Spleen (tissue), 11 donors: ENCODE measurements around the gene P3H1. TPM values are rescaled to one million over a fixed set of nuclear protein-coding genes. Genes with fewer than 3 reads are reported as not detected.

Source experiments
- DNase-seq: peaks from one replicate; pipeline ENCODE4 v3.0.0-alpha.2; 2020
- H3K27ac ChIP-seq, 8 donors: fragments of 200-600 bp; sonication (generic) in 7 of 8; 1 replicate in 4 of 8; 2 replicates in 4 of 8; pipeline versions ENCODE4 v1.5.0 to v1.8.0; 2016 to 2021; ENCODE audit warnings: inconsistent platforms in 4 of 8, mild to moderate bottlenecking in 4 of 8, moderate library complexity in 1 of 8
- H3K27me3 ChIP-seq, 7 donors: fragments of 200-600 bp; sonication (generic) in 6 of 7; replicated peaks in 1 of 7; 1 replicate in 4 of 7; 2 replicates in 3 of 7; pipeline versions ENCODE4 v1.5.0 to v1.8.0; 2016 to 2021; ENCODE audit warnings: inconsistent platforms in 3 of 7, mild to moderate bottlenecking in 1 of 7
- H3K36me3 ChIP-seq, 6 donors: fragments of 200-600 bp; sonication (generic) in 5 of 6; 1 replicate in 4 of 6; 2 replicates in 2 of 6; pipeline versions ENCODE4 v1.5.0 to v1.8.0; 2016 to 2021; ENCODE audit warnings: inconsistent platforms in 2 of 6
- H3K4me1 ChIP-seq, 6 donors: fragments of 200-600 bp; sonication (generic) in 5 of 6; 1 replicate in 3 of 6; 2 replicates in 3 of 6; pipeline versions ENCODE4 v1.5.0 to v1.8.0; 2016 to 2021; ENCODE audit warnings: inconsistent platforms in 3 of 6
- H3K4me3 ChIP-seq, 8 donors: fragments of 200-600 bp; sonication (generic) in 7 of 8; 1 replicate in 4 of 8; 2 replicates in 4 of 8; pipeline versions ENCODE4 v1.5.0 to v1.8.0; 2016 to 2021; ENCODE audit warnings: inconsistent platforms in 4 of 8, mild to moderate bottlenecking in 4 of 8, moderate library complexity in 2 of 8
- H3K9me3 ChIP-seq, 8 donors: fragments of 200-600 bp; sonication (generic) in 7 of 8; 1 replicate in 4 of 8; 2 replicates in 4 of 8; pipeline versions ENCODE4 v1.5.0 to v1.8.0; 2016 to 2021; ENCODE audit warnings: inconsistent platforms in 4 of 8
- CTCF ChIP-seq, 11 experiments: fragments of 200-600 bp in 7 of 11; fragments of 450-650 bp in 4 of 11; sonication (generic) in 4 of 11; IDR thresholded peaks in 8 of 11; conservative IDR thresholded peaks in 3 of 11; 1 replicate in 7 of 11; 2 replicates in 4 of 11; pipeline versions ENCODE4 v1.4.0 to v1.8.0; 2016 to 2021; ENCODE audit warnings: antibody characterized with exemption in 11 of 11, inconsistent platforms in 4 of 11, mild to moderate bottlenecking in 1 of 11
- POLR2A ChIP-seq, 3 donors: fragments of 450-650 bp; IDR thresholded peaks; one replicate each; pipeline ENCODE4 v1.5.1; 2017; ENCODE audit warnings: antibody characterized with exemption in 3 of 3, mild to moderate bottlenecking in 1 of 3
- POLR2AphosphoS5 ChIP-seq, 3 donors: sonication (generic); formaldehyde crosslinking; IDR thresholded peaks; one replicate each; pipeline ENCODE4 v1.5.1; 2017; ENCODE audit warnings: antibody characterized with exemption in 3 of 3
- WGBS, 5 donors: extraction: QIAGEN DNeasy Blood & Tissue Kit in 3 of 5; methylation state at CpG; one replicate each; pipeline versions ENCODE4 v1.1.5 to v1.1.7; 2013 to 2018; 5-methylcytosine and 5-hydroxymethylcytosine counted together
- intact Hi-C: fragments of 100-400 bp; cut with DNase I; formaldehyde crosslinking; loops from one replicate; pipeline ENCODE4 v1.15.0; 2023; ENCODE audit warnings: low total_unique reads
- polyA plus RNA-seq, 3 donors: library from polyadenylated mRNA; stranded (reverse); fragments of 200-250 nt; gene quantifications; one replicate each; pipeline ENCODE4 v1.2.1, GENCODE V29; 2013
- total RNA-seq, 7 donors: library from RNA; depleted of rRNA in 3 of 7; stranded (reverse); fragments of >200 nt in 3 of 7; fragmentation: NEBNext Ultra II Directional in 4 of 7; extraction: Animal tissue kit (Norgen Biotek cat#: 25700) in 4 of 7; gene quantifications; one replicate each; pipeline versions ENCODE4 v1.1.0 to v1.2.1, GENCODE V29; 2016 to 2021
- donor health status: healthy with polysubstance abuse.
- donor health status: DM: no; HTN: no; CAD: no; lungs with moderate emphysema.
- donor health status: DM: no; HTN: no; CAD: no.
- donor health status: Bipolar disorder and iron deficiency.
- donor health status: healthy.
- donor health status: DM: no; HTN: no; CAD: no.
- donor health status: DM: yes; HTN: yes; CAD: no.

P3H1 gene
- total and polyA plus RNA-seq, 10 donors = 35.1 to 55.8 (median 42.0) TPM

DNA sequence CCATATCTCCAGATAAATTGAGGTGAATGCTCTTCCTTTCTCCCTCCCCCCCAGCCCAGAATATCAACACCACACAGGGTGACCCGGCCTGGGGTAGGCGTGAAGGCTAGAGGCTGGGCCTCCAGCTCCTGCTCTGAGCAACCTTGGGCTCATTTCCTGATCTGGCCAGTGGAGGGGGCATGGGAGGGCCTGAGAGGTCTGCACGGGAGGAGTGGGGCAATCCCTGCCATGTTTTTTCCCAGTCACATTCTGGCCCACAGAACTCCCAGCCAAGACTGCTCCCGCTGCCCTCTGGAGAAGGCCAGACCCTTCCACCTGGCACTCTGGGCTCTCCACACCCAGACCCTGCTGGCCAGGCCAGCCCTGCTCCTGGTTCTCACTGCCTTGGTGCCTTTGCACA is 30.7 kb downstream of the P3H1 start:
- H3K27ac ChIP-seq = no peak overlapping the region
- TF ChIP-seq POLR2A (IDR thresholded peaks at IDR 0.05) (no peak), CTCF (IDR thresholded peaks at IDR 0.05 in 8 of 11, conservative IDR thresholded peaks at IDR 0.05 in 3 of 11) (no peak), POLR2AphosphoS5 (IDR thresholded peaks at IDR 0.05) (no peak)

GRCh38 chr1:42735477-42736105 is 31.2 kb downstream of the P3H1 start:
- Histone ChIP-seq H3K36me3 (no peaks in the 10 kb centered on the region), H3K9me3 (no peaks in the 10 kb centered on the region), H3K27ac (no peak overlapping the region), H3K4me3 (no peak overlapping the region), H3K4me1 (peaks cover 0 to 19% (median 12%) of the 10 kb centered on the region in 6 donors), H3K27me3 (no peaks in the 10 kb centered on the region)
- TF ChIP-seq CTCF (IDR thresholded peaks at IDR 0.05 in 8 of 11, conservative IDR thresholded peaks at IDR 0.05 in 3 of 11) (no peak), POLR2AphosphoS5 (IDR thresholded peaks at IDR 0.05) (no peak), POLR2A (IDR thresholded peaks at IDR 0.05) (no peak)
- intact Hi-C loops = no loop called here
- 71 to 92% (median 88%) methylated on average over 7 to 14 of the region's 14 CpGs for WGBS, 5 donors
- no peak for DNase-seq

More for the DNA sequence above, 30.7 kb downstream of the P3H1 start:
- Histone ChIP-seq H3K4me1 (peaks cover 0 to 19% (median 12%) of the 10 kb centered on the region in 6 donors), H3K4me3 (no peak overlapping the region), H3K9me3 (no peaks in the 10 kb centered on the region), H3K36me3 (no peaks in the 10 kb centered on the region), H3K27me3 (no peaks in the 10 kb centered on the region)
- intact Hi-C loops = no loop called here
- no peak for DNase-seq
- WGBS, 5 donors = 51 to 77% (median 62%) methylated on average over 3 to 4 of the region's 4 CpGs

DNA sequence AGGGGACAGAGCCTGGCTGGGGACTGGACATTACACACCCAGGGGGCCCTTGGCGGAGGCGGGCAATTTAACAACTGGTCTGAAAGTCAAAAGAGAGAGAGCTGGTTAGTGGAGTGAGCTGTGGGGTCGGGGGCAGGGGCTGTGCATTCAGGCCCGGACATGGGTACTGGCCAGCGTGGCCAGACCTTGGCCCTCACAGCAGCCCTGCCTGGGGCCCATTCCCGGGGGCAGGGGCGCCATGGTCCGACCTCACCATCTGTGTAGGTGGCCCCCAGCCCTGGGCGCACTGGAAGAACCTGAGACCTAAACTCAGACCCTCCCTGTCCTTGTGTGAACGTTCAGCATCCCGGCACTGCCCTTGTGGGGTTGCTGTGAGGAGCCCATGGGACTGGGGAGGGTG is 31.8 kb downstream of the P3H1 start:
- no peaks in the 10 kb centered on the region for H3K9me3 ChIP-seq
- DNase-seq = no peak
- TF ChIP-seq CTCF (IDR thresholded peaks at IDR 0.05 in 8 of 11, conservative IDR thresholded peaks at IDR 0.05 in 3 of 11) (no peak), POLR2AphosphoS5 (IDR thresholded peaks at IDR 0.05) (no peak), POLR2A (IDR thresholded peaks at IDR 0.05) (no peak)
- intact Hi-C loops = no loop called here
- H3K27ac ChIP-seq = no peak overlapping the region
- no peaks in the 10 kb centered on the region for H3K27me3 ChIP-seq
- peaks cover 0 to 19% (median 12%) of the 10 kb centered on the region in 6 donors for H3K4me1 ChIP-seq
- no peaks in the 10 kb centered on the region for H3K36me3 ChIP-seq
- H3K4me3 ChIP-seq = no peak overlapping the region
- 83 to 94% (median 92%) methylated on average over 8 to 11 of the region's 11 CpGs for WGBS, 5 donors

DNA sequence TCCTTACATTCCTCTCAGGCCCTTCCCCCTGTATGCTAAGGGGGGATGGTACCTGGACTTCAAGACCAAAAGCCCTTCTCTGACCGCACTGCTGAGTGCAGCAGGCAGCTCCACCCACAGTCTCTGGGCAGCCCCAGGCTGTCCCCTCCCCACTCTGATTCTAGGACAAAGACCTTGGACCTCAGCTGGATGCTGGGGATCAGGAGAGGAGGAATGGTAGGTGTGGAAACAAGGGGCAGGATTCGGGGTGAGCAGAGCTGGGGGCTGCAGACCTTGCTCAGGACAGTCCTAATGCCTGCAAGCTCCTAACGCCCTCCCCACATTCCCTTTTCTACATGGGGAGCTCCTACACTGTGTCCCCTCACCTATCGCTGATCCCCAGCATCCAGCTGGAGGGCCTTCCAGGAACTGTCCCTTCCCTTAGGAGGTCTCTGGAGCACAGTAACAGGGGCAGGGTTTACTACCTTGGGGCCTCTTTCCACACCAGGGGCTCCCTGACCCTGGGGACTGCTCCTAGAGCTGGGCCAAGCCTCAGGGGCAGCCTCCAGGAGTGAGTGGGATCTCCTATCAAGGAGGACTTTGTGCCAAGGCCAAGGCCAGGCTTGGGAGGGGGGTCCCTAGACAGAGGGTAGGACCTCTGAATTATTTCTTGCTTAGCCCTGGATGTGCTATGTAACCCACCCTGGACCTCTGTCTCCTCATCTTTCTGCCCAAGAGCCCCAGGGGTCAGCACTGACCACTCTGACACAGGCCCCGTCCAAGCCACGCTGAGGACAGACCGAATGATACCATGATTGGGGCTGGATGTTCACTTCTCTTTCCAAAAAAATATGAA is 32.4 kb downstream of the P3H1 start:
- TF ChIP-seq POLR2A (IDR thresholded peaks at IDR 0.05) (no peak), POLR2AphosphoS5 (IDR thresholded peaks at IDR 0.05) (no peak), CTCF (IDR thresholded peaks at IDR 0.05 in 8 of 11, conservative IDR thresholded peaks at IDR 0.05 in 3 of 11) (no peak)
- H3K27me3 ChIP-seq = no peaks in the 10 kb centered on the region
- no peak overlapping the region for H3K27ac ChIP-seq
- H3K4me3 ChIP-seq = no peak overlapping the region
- H3K4me1 ChIP-seq = peaks cover 0 to 19% (median 12%) of the 10 kb centered on the region in 6 donors
- 84 to 94% (median 89%) methylated on average over 7 of the region's 7 CpGs for WGBS, 5 donors
- H3K36me3 ChIP-seq = no peaks in the 10 kb centered on the region
- no peaks in the 10 kb centered on the region for H3K9me3 ChIP-seq
- DNase-seq = no peak
- intact Hi-C loops = no loop called here
